Activated T-helper 17 cell treated with anti-CD3 and anti-CD28 coated beads, Interleukin-2, amount 50 U/mL, for 72 hours (primary cell): ENCODE results near the gene OTOG. TPM values are rescaled to one million over a fixed set of nuclear protein-coding genes. Genes with fewer than 3 reads are reported as not detected.
A peak's percentile ranks its signal among the peaks of the same experiment; 100 is the strongest.

ENCODE experiments used
- ATAC-seq: fragments of 150-1000 bp; cut with Tn5 transposase; replicated peaks from 2 replicates; pipeline ENCODE4 v1.10.0; 2021; ENCODE audit warnings: mild to moderate bottlenecking, moderate library complexity
- H3K27ac Mint-ChIP-seq: one replicate; pipeline ENCODE4 v1.8.0; 2022; ENCODE audit warnings: mixed read lengths
- H3K27me3 Mint-ChIP-seq: one replicate; pipeline ENCODE4 v1.8.0; 2022; ENCODE audit warnings: mixed read lengths
- H3K36me3 Mint-ChIP-seq: one replicate; pipeline ENCODE4 v1.8.0; 2022; ENCODE audit warnings: low read depth, mild to moderate bottlenecking, mixed read lengths
- H3K4me1 Mint-ChIP-seq: one replicate; pipeline ENCODE4 v1.8.0; 2022; ENCODE audit warnings: mixed read lengths
- H3K4me3 Mint-ChIP-seq: one replicate; pipeline ENCODE4 v1.8.0; 2022; ENCODE audit warnings: mild to moderate bottlenecking, mixed read lengths
- H3K9me3 Mint-ChIP-seq: one replicate; pipeline ENCODE4 v1.8.0; 2022; ENCODE audit warnings: mixed read lengths
- total RNA-seq, 2 donors: library from RNA; stranded (reverse); gene quantifications; one replicate each; pipeline ENCODE4 v1.2.3, GENCODE V29; 2022

OTOG gene
- total RNA-seq, 2 donors from 2014 or later: not detected

- ATAC-seq: peak; percentile 72
- Mint-ChIP-seq H3K9me3 (no peaks in the 10 kb centered on the region), H3K27ac (no peak overlapping the region), H3K4me3 (no peak overlapping the region), H3K27me3 (peaks cover 10% of the 10 kb centered on the region), H3K36me3 (no peaks in the 10 kb centered on the region), H3K4me1 (no peaks in the 10 kb centered on the region)
Observed at GRCh38 chr11:17528181-17528691, 18.8 kb upstream of the OTOG start.

- Mint-ChIP-seq H3K27ac (no peak overlapping the region), H3K36me3 (no peaks in the 10 kb centered on the region), H3K27me3 (peaks cover 10% of the 10 kb centered on the region), H3K4me3 (no peak overlapping the region), H3K9me3 (no peaks in the 10 kb centered on the region), H3K4me1 (no peaks in the 10 kb centered on the region)
- ATAC-seq: no peak
Observed at GRCh38 chr11:17528906-17529843, 17.9 kb upstream of the OTOG start.

GRCh38 chr11:17529844-17530185 is 17.2 kb upstream of the OTOG start:
- no peaks in the 10 kb centered on the region for H3K9me3 Mint-ChIP-seq

GRCh38 chr11:17531071-17531600 is 15.9 kb upstream of the OTOG start:
- H3K4me3 Mint-ChIP-seq: no peak overlapping the region
- no peak overlapping the region for H3K27ac Mint-ChIP-seq
- peaks cover 7% of the 10 kb centered on the region for H3K27me3 Mint-ChIP-seq
- no peaks in the 10 kb centered on the region for H3K9me3 Mint-ChIP-seq
- H3K36me3 Mint-ChIP-seq: no peaks in the 10 kb centered on the region
- no peak for ATAC-seq
- no peaks in the 10 kb centered on the region for H3K4me1 Mint-ChIP-seq

More at GRCh38 chr11:17529844-17530185, 17.2 kb upstream of the OTOG start:
- peaks cover 10% of the 10 kb centered on the region for H3K27me3 Mint-ChIP-seq
- H3K36me3 Mint-ChIP-seq: no peaks in the 10 kb centered on the region
- ATAC-seq: no peak
- H3K27ac Mint-ChIP-seq: no peak overlapping the region
- H3K4me1 Mint-ChIP-seq: no peaks in the 10 kb centered on the region
- H3K4me3 Mint-ChIP-seq: no peak overlapping the region

- Mint-ChIP-seq H3K27me3 (peaks cover 4% of the 10 kb centered on the region), H3K4me1 (no peaks in the 10 kb centered on the region), H3K4me3 (no peak overlapping the region), H3K27ac (no peak overlapping the region), H3K36me3 (no peaks in the 10 kb centered on the region), H3K9me3 (no peaks in the 10 kb centered on the region)
- no peak for ATAC-seq
Observed at GRCh38 chr11:17531636-17532113, 15.4 kb upstream of the OTOG start.

- H3K36me3 Mint-ChIP-seq: no peaks in the 10 kb centered on the region
- peaks cover 4% of the 10 kb centered on the region for H3K27me3 Mint-ChIP-seq
- H3K9me3 Mint-ChIP-seq: no peaks in the 10 kb centered on the region
- no peak overlapping the region for H3K4me3 Mint-ChIP-seq
- ATAC-seq: no peak
- no peak overlapping the region for H3K27ac Mint-ChIP-seq
- no peaks in the 10 kb centered on the region for H3K4me1 Mint-ChIP-seq
Observed at GRCh38 chr11:17532784-17533183, 14.3 kb upstream of the OTOG start.

- H3K4me1 Mint-ChIP-seq: no peaks in the 10 kb centered on the region
- no peaks in the 10 kb centered on the region for H3K9me3 Mint-ChIP-seq
- ATAC-seq: no peak
- peaks cover 4% of the 10 kb centered on the region for H3K27me3 Mint-ChIP-seq
- H3K27ac Mint-ChIP-seq: no peak overlapping the region
- H3K36me3 Mint-ChIP-seq: no peaks in the 10 kb centered on the region
- H3K4me3 Mint-ChIP-seq: no peak overlapping the region
Observed at GRCh38 chr11:17533341-17533740, 13.7 kb upstream of the OTOG start.

GRCh38 chr11:17533778-17534415 is 13.2 kb upstream of the OTOG start:
- Mint-ChIP-seq H3K9me3 (no peaks in the 10 kb centered on the region), H3K4me3 (no peak overlapping the region), H3K27me3 (peaks cover 4% of the 10 kb centered on the region), H3K27ac (no peak overlapping the region), H3K36me3 (no peaks in the 10 kb centered on the region), H3K4me1 (no peaks in the 10 kb centered on the region)
- no peak for ATAC-seq

- H3K9me3 Mint-ChIP-seq: no peaks in the 10 kb centered on the region
- H3K36me3 Mint-ChIP-seq: no peaks in the 10 kb centered on the region
- no peaks in the 10 kb centered on the region for H3K4me1 Mint-ChIP-seq
- no peak overlapping the region for H3K4me3 Mint-ChIP-seq
- H3K27ac Mint-ChIP-seq: no peak overlapping the region
- H3K27me3 Mint-ChIP-seq: peaks cover 4% of the 10 kb centered on the region
- ATAC-seq: no peak
Observed at GRCh38 chr11:17535488-17535887, 11.6 kb upstream of the OTOG start.

GRCh38 chr11:17537261-17537660 is 9.8 kb upstream of the OTOG start:
- Mint-ChIP-seq H3K4me1 (no peaks in the 10 kb centered on the region), H3K4me3 (no peak overlapping the region), H3K27ac (no peak overlapping the region), H3K9me3 (no peaks in the 10 kb centered on the region), H3K36me3 (no peaks in the 10 kb centered on the region), H3K27me3 (no peaks in the 10 kb centered on the region)
- ATAC-seq: no peak

- H3K9me3 Mint-ChIP-seq: no peaks in the 10 kb centered on the region
- H3K4me1 Mint-ChIP-seq: no peaks in the 10 kb centered on the region
- no peak overlapping the region for H3K4me3 Mint-ChIP-seq
Observed at GRCh38 chr11:17538054-17538453, 9.0 kb upstream of the OTOG start.

GRCh38 chr11:17538731-17539130 is 8.3 kb upstream of the OTOG start:
- ATAC-seq: no peak
- Mint-ChIP-seq H3K4me1 (no peaks in the 10 kb centered on the region), H3K4me3 (no peak overlapping the region), H3K27ac (no peak overlapping the region), H3K9me3 (no peaks in the 10 kb centered on the region), H3K36me3 (no peaks in the 10 kb centered on the region), H3K27me3 (peaks cover 2% of the 10 kb centered on the region)

More at GRCh38 chr11:17538054-17538453, 9.0 kb upstream of the OTOG start:
- Mint-ChIP-seq H3K27me3 (no peaks in the 10 kb centered on the region), H3K27ac (no peak overlapping the region), H3K36me3 (no peaks in the 10 kb centered on the region)
- no peak for ATAC-seq

- H3K27ac Mint-ChIP-seq: no peak overlapping the region
- no peaks in the 10 kb centered on the region for H3K4me1 Mint-ChIP-seq
- ATAC-seq: no peak
- H3K36me3 Mint-ChIP-seq: no peaks in the 10 kb centered on the region
- peaks cover 11% of the 10 kb centered on the region for H3K27me3 Mint-ChIP-seq
- H3K9me3 Mint-ChIP-seq: no peaks in the 10 kb centered on the region
- H3K4me3 Mint-ChIP-seq: no peak overlapping the region
Observed at GRCh38 chr11:17540807-17541206, 6.3 kb upstream of the OTOG start.

- Mint-ChIP-seq H3K4me1 (no peaks in the 10 kb centered on the region), H3K27me3 (peaks cover 16% of the 10 kb centered on the region), H3K4me3 (no peak overlapping the region), H3K36me3 (no peaks in the 10 kb centered on the region), H3K9me3 (no peaks in the 10 kb centered on the region), H3K27ac (no peak overlapping the region)
- no peak for ATAC-seq
Observed at GRCh38 chr11:17541330-17541885, 5.7 kb upstream of the OTOG start.
